ENCODE results near the gene AZIN2. TPM values are rescaled to one million over a fixed set of nuclear protein-coding genes. Genes with fewer than 3 reads are reported as not detected.

AZIN2 gene
- total and polyA plus RNA-seq, 4 donors = 0.68 to 2.6 (median 0.74) TPM

DNA sequence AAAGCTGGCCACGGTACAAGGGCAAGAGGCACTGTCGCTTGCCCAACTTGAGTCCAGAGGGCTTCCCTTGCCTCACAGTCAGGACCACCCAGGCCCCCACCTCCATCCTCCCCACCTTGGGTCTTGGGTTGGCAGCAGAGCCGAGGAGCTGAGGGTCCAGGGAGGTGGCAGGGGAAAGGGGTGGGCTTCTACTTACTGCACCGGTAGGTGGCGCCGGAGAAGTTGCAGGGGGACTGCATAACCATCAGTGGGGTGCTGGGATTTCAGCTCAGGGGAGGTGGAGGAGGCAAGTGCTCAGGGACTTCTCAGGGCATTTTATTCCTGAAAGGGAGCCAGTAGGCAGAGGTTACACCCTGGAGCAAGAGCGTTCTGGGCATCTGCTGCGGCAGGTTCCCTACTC is 56.8 kb downstream of the AZIN2 start:
- peak; percentile 44 for DNase-seq (ENCODE audit: low spot score)
- Histone ChIP-seq H3K4me3 (ENCODE audit: low read depth in 1 of 3, low read length in 3 of 3) (no peak overlapping the region), H3K4me1 (ENCODE audit: control insufficient read depth in 4 of 4, insufficient read depth in 4 of 4, low read length in 3 of 4) (no peaks in the 10 kb centered on the region), H3K27ac (ENCODE audit: low read depth in 1 of 2, low read length in 2 of 2) (no peak overlapping the region), H3K9me3 (ENCODE audit: control insufficient read depth in 4 of 4, low read length in 3 of 4) (no peaks in the 10 kb centered on the region), H3K9ac (ENCODE audit: low read depth in 1 of 2, low read length in 2 of 2) (no peak overlapping the region), H3K36me3 (ENCODE audit: control insufficient read depth in 4 of 4, insufficient read depth in 3 of 4, low read depth in 1 of 4, low read length in 3 of 4) (no peaks in the 10 kb centered on the region), H3K27me3 (ENCODE audit: control insufficient read depth in 4 of 4, insufficient read depth in 4 of 4, low read length in 3 of 4) (no peaks in the 10 kb centered on the region)
- TF ChIP-seq RAD21 (IDR thresholded peaks at IDR 0.05) (peak; percentile 10 to 65), FOXA1 (IDR thresholded peaks at IDR 0.05) (no peak)
- TF ChIP-seq, protein P1, sequence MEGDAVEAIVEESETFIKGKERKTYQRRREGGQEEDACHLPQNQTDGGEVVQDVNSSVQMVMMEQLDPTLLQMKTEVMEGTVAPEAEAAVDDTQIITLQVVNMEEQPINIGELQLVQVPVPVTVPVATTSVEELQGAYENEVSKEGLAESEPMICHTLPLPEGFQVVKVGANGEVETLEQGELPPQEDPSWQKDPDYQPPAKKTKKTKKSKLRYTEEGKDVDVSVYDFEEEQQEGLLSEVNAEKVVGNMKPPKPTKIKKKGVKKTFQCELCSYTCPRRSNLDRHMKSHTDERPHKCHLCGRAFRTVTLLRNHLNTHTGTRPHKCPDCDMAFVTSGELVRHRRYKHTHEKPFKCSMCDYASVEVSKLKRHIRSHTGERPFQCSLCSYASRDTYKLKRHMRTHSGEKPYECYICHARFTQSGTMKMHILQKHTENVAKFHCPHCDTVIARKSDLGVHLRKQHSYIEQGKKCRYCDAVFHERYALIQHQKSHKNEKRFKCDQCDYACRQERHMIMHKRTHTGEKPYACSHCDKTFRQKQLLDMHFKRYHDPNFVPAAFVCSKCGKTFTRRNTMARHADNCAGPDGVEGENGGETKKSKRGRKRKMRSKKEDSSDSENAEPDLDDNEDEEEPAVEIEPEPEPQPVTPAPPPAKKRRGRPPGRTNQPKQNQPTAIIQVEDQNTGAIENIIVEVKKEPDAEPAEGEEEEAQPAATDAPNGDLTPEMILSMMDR (IDR thresholded peaks at IDR 0.05; ENCODE audit: low read depth, low read length, missing input control) = peak; percentile 15
- 68% methylated on average over 8 of the region's 8 CpGs for WGBS

DNA sequence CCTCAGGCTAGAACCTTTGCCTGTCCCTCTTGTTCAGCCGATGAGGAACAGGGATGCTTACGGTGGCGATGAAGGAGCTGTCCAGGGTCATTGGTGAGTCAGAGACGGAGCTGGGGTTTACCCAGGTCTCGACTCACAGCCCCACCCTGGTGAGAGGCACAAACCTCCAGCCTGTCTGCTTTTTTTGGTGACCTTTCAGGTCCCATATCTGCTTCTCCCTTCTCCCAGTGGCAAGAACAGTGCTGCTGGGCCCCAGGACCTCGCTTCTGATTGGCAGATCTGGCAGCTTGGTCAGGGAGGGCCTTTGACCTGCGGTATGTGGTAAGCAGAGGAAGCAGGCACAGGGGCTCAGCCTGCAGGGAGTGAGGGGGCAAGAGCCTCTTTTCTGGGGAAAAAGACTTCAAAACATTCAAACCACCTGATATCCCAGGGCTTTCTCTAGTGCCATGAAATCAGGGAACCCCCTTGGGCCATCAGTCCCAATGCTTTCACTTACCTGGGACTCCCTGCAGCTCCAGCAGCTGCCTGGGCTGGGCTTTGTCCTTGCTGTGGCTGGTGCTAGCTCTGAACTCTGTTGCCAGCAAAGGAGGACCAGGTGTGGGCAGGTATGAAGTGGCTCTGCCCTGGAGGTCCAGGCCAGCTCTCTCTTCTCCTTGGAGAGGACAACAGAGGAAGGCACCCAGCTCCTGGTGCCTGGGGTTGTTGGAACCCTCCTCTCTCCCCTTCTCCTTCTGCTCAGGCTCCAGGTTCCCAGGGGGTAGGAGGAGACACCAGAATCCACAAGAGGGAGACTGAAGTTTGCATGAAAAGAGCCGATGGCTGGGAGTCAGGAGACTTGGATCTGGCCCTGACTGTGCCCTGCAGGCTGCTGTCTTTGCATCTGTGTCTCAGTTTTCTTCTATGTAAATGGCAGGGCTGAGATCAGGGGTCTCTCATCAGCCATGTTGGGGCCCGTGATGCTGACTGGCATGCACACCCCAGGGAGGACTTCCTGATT is 59.5 kb downstream of the AZIN2 start:
- Histone ChIP-seq H3K27ac (ENCODE audit: low read depth in 1 of 2, low read length in 2 of 2) (no peak overlapping the region), H3K9me3 (ENCODE audit: control insufficient read depth in 4 of 4, low read length in 3 of 4) (no peaks in the 10 kb centered on the region), H3K4me3 (ENCODE audit: low read depth in 1 of 3, low read length in 3 of 3) (no peak overlapping the region), H3K4me1 (ENCODE audit: control insufficient read depth in 4 of 4, insufficient read depth in 4 of 4, low read length in 3 of 4) (no peaks in the 10 kb centered on the region), H3K9ac (ENCODE audit: low read depth in 1 of 2, low read length in 2 of 2) (no peak overlapping the region), H3K27me3 (ENCODE audit: control insufficient read depth in 4 of 4, insufficient read depth in 4 of 4, low read length in 3 of 4) (no peaks in the 10 kb centered on the region), H3K36me3 (ENCODE audit: control insufficient read depth in 4 of 4, insufficient read depth in 3 of 4, low read depth in 1 of 4, low read length in 3 of 4) (no peaks in the 10 kb centered on the region)
- 81% methylated on average over 9 of the region's 9 CpGs for WGBS
- DNase-seq (ENCODE audit: low spot score) = no peak
- TF ChIP-seq, protein P2, sequence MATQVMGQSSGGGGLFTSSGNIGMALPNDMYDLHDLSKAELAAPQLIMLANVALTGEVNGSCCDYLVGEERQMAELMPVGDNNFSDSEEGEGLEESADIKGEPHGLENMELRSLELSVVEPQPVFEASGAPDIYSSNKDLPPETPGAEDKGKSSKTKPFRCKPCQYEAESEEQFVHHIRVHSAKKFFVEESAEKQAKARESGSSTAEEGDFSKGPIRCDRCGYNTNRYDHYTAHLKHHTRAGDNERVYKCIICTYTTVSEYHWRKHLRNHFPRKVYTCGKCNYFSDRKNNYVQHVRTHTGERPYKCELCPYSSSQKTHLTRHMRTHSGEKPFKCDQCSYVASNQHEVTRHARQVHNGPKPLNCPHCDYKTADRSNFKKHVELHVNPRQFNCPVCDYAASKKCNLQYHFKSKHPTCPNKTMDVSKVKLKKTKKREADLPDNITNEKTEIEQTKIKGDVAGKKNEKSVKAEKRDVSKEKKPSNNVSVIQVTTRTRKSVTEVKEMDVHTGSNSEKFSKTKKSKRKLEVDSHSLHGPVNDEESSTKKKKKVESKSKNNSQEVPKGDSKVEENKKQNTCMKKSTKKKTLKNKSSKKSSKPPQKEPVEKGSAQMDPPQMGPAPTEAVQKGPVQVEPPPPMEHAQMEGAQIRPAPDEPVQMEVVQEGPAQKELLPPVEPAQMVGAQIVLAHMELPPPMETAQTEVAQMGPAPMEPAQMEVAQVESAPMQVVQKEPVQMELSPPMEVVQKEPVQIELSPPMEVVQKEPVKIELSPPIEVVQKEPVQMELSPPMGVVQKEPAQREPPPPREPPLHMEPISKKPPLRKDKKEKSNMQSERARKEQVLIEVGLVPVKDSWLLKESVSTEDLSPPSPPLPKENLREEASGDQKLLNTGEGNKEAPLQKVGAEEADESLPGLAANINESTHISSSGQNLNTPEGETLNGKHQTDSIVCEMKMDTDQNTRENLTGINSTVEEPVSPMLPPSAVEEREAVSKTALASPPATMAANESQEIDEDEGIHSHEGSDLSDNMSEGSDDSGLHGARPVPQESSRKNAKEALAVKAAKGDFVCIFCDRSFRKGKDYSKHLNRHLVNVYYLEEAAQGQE (IDR thresholded peaks at IDR 0.05) = no peak
- TF ChIP-seq HNF4G (IDR thresholded peaks at IDR 0.05) (no peak), SP1 (IDR thresholded peaks at IDR 0.05) (no peak)

DNA sequence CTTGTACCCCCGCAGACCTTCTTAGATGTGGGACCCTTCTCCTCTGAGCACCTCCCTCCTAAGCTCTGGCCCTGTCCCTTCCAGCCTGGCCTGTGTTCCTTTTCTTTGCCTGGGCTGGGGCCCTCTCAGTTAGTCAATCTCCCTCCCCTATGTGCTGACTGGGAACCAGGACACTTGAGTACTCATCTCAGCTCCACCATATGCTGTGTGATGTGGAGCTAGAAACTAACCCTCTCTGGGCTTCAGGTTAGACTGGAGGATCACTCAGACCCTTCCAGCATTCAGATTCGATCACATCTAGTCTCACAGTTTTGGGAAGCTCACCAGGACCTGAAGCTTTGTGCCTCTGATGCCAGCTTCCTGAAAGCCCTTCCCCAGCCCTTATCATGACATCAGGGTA is 60.3 kb downstream of the AZIN2 start:
- Histone ChIP-seq H3K27me3 (ENCODE audit: control insufficient read depth in 4 of 4, insufficient read depth in 4 of 4, low read length in 3 of 4) (no peaks in the 10 kb centered on the region), H3K9me3 (ENCODE audit: control insufficient read depth in 4 of 4, low read length in 3 of 4) (no peaks in the 10 kb centered on the region), H3K9ac (ENCODE audit: low read depth in 1 of 2, low read length in 2 of 2) (no peak overlapping the region), H3K27ac (ENCODE audit: low read depth in 1 of 2, low read length in 2 of 2) (no peak overlapping the region), H3K4me3 (ENCODE audit: low read depth in 1 of 3, low read length in 3 of 3) (no peak overlapping the region), H3K4me1 (ENCODE audit: control insufficient read depth in 4 of 4, insufficient read depth in 4 of 4, low read length in 3 of 4) (no peaks in the 10 kb centered on the region), H3K36me3 (ENCODE audit: control insufficient read depth in 4 of 4, insufficient read depth in 3 of 4, low read depth in 1 of 4, low read length in 3 of 4) (no peaks in the 10 kb centered on the region)
- WGBS = 91% methylated on average over 2 of the region's 2 CpGs
- no peak for TF ChIP-seq EGR1 (IDR thresholded peaks at IDR 0.05; ENCODE audit: low read depth in 2 of 2)
- TF ChIP-seq, protein P3, sequence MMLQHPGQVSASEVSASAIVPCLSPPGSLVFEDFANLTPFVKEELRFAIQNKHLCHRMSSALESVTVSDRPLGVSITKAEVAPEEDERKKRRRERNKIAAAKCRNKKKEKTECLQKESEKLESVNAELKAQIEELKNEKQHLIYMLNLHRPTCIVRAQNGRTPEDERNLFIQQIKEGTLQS (IDR thresholded peaks at IDR 0.05) = no peak
- no peak for TF ChIP-seq MAX (IDR thresholded peaks at IDR 0.05)
- TF ChIP-seq NR2F2 (IDR thresholded peaks at IDR 0.05) = no peak
- no peak for TF ChIP-seq SP1 (IDR thresholded peaks at IDR 0.05)
- no peak for TF ChIP-seq YY1 (IDR thresholded peaks at IDR 0.05)
- DNase-seq (ENCODE audit: low spot score) = no peak

Measured in liver (tissue), 9 donors.